HCT116 (cell line): Measurements from ENCODE around the gene STK11.

Experiments
- CTCF ChIP-seq, 3 experiments: fragments of 200-600 bp in 1 of 3; sonication (generic) in 1 of 3; IDR thresholded peaks in 2 of 3; conservative IDR thresholded peaks in 1 of 3; 2 replicates each; pipeline ENCODE4 v1.5.1; 2012 to 2017; ENCODE audit warnings: low read depth in 2 of 3, low read length in 2 of 3, antibody characterized with exemption in 1 of 3, borderline replicate concordance in 1 of 3, control low read depth in 1 of 3, mild to moderate bottlenecking in 1 of 3, mixed read lengths in 1 of 3, mixed run types in 1 of 3, moderate library complexity in 1 of 3; ENCODE audit not compliant: insufficient read depth in 1 of 3
- EGR1 ChIP-seq: IDR thresholded peaks from 2 replicates; pipeline ENCODE4 v1.6.1; 2012; ENCODE audit warnings: low read depth
- POLR2A ChIP-seq: IDR thresholded peaks from 2 replicates; pipeline ENCODE4 v1.7.0; 2011; ENCODE audit warnings: borderline replicate concordance; ENCODE audit not compliant: insufficient read depth, insufficient read length; ENCODE audit errors: extremely low read depth
- POLR2AphosphoS5 ChIP-seq: IDR thresholded peaks from 2 replicates; pipeline ENCODE4 v1.6.1; 2011; ENCODE audit warnings: mild to moderate bottlenecking, low read depth, low read length, moderate library complexity
- RAD21 ChIP-seq: IDR thresholded peaks from 2 replicates; pipeline ENCODE4 v1.6.1; 2012; ENCODE audit warnings: low read depth, mild to moderate bottlenecking
- YY1 ChIP-seq: IDR thresholded peaks from 2 replicates; pipeline ENCODE4 v1.6.1; 2011; ENCODE audit warnings: low read length, low read depth, moderate library complexity, mild to moderate bottlenecking; ENCODE audit not compliant: insufficient replicate concordance; ENCODE audit errors: extremely low read depth

- TF ChIP-seq POLR2A (no peak), RAD21 (no peak), CTCF (IDR thresholded peaks at IDR 0.05 in 2 of 3, conservative IDR thresholded peaks at IDR 0.05 in 1 of 3; ENCODE audit: borderline replicate concordance in 1 of 3, insufficient read depth in 1 of 3, low read depth in 2 of 3, low read length in 2 of 3) (no peak), EGR1 (no peak), YY1 (no peak), POLR2AphosphoS5 (no peak)
Observed at GRCh38 chr19:1258707-1259205, 53.2 kb downstream of the STK11 start.
